ENCODE measurements around the gene ZC3H12D.
"Not testable (repeated sequence)": the region's sequence is repeated elsewhere in the genome, so short reads cannot be mapped to it uniquely, and the experiment has no call there.

ZC3H12D gene

GRCh38 chr6:149484733-149485700 is at the start of gene ZC3H12D:
Gene ZC3H12D, minus strand, starts transcription at chr6:149485014. Its CDS starts 10,471 bp downstream, at chr6:149474543.
- DNase-seq (ENCODE audit: low read depth in 2 of 2): peak; percentile 52 to 54

- DNase-seq (ENCODE audit: low read depth in 2 of 2): no peak
Measured at GRCh38 chr6:149529650-149530049, 44.8 kb upstream of the ZC3H12D start.

- no peak for DNase-seq (ENCODE audit: low read depth in 2 of 2)
Measured at GRCh38 chr6:149515494-149515893, 30.7 kb upstream of the ZC3H12D start.

GRCh38 chr6:149513915-149514314 is 29.1 kb upstream of the ZC3H12D start:
- no peak for DNase-seq (ENCODE audit: low read depth in 2 of 2)

GRCh38 chr6:149510793-149511512 is 26.1 kb upstream of the ZC3H12D start:
- DNase-seq (ENCODE audit: low read depth in 2 of 2): no peak

- no peak for DNase-seq (ENCODE audit: low read depth in 2 of 2)
Measured at GRCh38 chr6:149508485-149508884, 23.7 kb upstream of the ZC3H12D start.

GRCh38 chr6:149503872-149504271 is 19.1 kb upstream of the ZC3H12D start:
- no peak for DNase-seq (ENCODE audit: low read depth in 2 of 2)

- DNase-seq (ENCODE audit: low read depth in 2 of 2): no peak
Measured at GRCh38 chr6:149503276-149503675, 18.5 kb upstream of the ZC3H12D start.

- DNase-seq (ENCODE audit: low read depth in 2 of 2): no peak
Measured at GRCh38 chr6:149501768-149502167, 17.0 kb upstream of the ZC3H12D start.

GRCh38 chr6:149501201-149501600 is 16.4 kb upstream of the ZC3H12D start:
- no peak for DNase-seq (ENCODE audit: low read depth in 2 of 2)

GRCh38 chr6:149500096-149500495 is 15.3 kb upstream of the ZC3H12D start:
- no peak for DNase-seq (ENCODE audit: low read depth in 2 of 2)

- no peak for DNase-seq (ENCODE audit: low read depth in 2 of 2)
Measured at GRCh38 chr6:149499066-149499465, 14.3 kb upstream of the ZC3H12D start.

GRCh38 chr6:149497365-149497764 is 12.6 kb upstream of the ZC3H12D start:
- DNase-seq (ENCODE audit: low read depth in 2 of 2): no peak

GRCh38 chr6:149496597-149496996 is 11.8 kb upstream of the ZC3H12D start:
- DNase-seq (ENCODE audit: low read depth in 2 of 2): not testable (repeated sequence)

GRCh38 chr6:149495349-149496016 is 10.7 kb upstream of the ZC3H12D start:
- not testable (repeated sequence) for DNase-seq (ENCODE audit: low read depth in 2 of 2)

GRCh38 chr6:149494810-149495209 is 10.0 kb upstream of the ZC3H12D start:
- not testable (repeated sequence) for DNase-seq (ENCODE audit: low read depth in 2 of 2)

GRCh38 chr6:149493761-149494320 is 9.0 kb upstream of the ZC3H12D start:
- no peak for DNase-seq (ENCODE audit: low read depth in 2 of 2)

- DNase-seq (ENCODE audit: low read depth in 2 of 2): no peak
Measured at GRCh38 chr6:149492798-149493343, 8.1 kb upstream of the ZC3H12D start.

GRCh38 chr6:149489967-149490366 is 5.2 kb upstream of the ZC3H12D start:
- no peak for DNase-seq (ENCODE audit: low read depth in 2 of 2)

- DNase-seq (ENCODE audit: low read depth in 2 of 2): no peak
Measured at GRCh38 chr6:149488815-149489214, 4.0 kb upstream of the ZC3H12D start.

- no peak for DNase-seq (ENCODE audit: low read depth in 2 of 2)
Measured at GRCh38 chr6:149487316-149487715, 2.5 kb upstream of the ZC3H12D start.
